Glutamatergic neuron (in vitro differentiated cells): Measurements from ENCODE around the gene DNASE1. TPM values are rescaled to one million over a fixed set of nuclear protein-coding genes. Genes with fewer than 3 reads are reported as not detected.

Experiments used
- total RNA-seq: library from RNA; stranded (reverse); fragmentation: NEBNext Ultra II Directional; extraction: Animal tissue kit (Norgen Biotek cat#: 25700); gene quantifications from one replicate; pipeline ENCODE4 v1.2.1, GENCODE V29; 2021; ENCODE audit not compliant: unreplicated experiment

Gene DNASE1
- total RNA-seq, 1 donor from 2014 or later = 34.3 TPM

Other genes with a start within 250 kb of the DNASE1 start
- gene ZNF597, start 211.2 kb upstream of the DNASE1 start, total RNA-seq = 1.9 TPM
- gene NAA60, start 211.0 kb upstream of the DNASE1 start, total RNA-seq = 69.9 TPM
- gene C16orf90, start 159.2 kb upstream of the DNASE1 start, total RNA-seq = not detected
- 15.4 TPM for gene CLUAP1, start 153.7 kb upstream of the DNASE1 start, total RNA-seq
- not detected for gene NLRC3, start 77.3 kb upstream of the DNASE1 start, total RNA-seq
- 14.1 TPM for gene SLX4, start 43.1 kb upstream of the DNASE1 start, total RNA-seq
- 97.3 TPM for gene TRAP1, start 62.8 kb downstream of the DNASE1 start, total RNA-seq
- gene CREBBP, start 226.0 kb downstream of the DNASE1 start, total RNA-seq = 96.9 TPM